Karpas-422 (cell line): ENCODE measurements around the gene NFAM1. TPM values are rescaled to one million over a fixed set of nuclear protein-coding genes. Genes with fewer than 3 reads are reported as not detected.

Experiments
- DNase-seq: peaks from one replicate; pipeline ENCODE4 v3.0.0-alpha.2; 2015
- H2AFZ ChIP-seq: fragments of 200-600 bp; sonication (generic); 2 replicates; pipeline ENCODE4 v1.6.1; 2014; ENCODE audit warnings: antibody characterized with exemption, low read length, mixed read lengths
- H3K27ac ChIP-seq: fragments of 200-600 bp; sonication (generic); 2 replicates; pipeline ENCODE4 v1.5.1; 2014; ENCODE audit warnings: mild to moderate bottlenecking, low read length, moderate library complexity
- H3K27me3 ChIP-seq: fragments of 200-600 bp; sonication (generic); 2 replicates; pipeline ENCODE4 v1.6.1; 2014; ENCODE audit warnings: low read length, mixed read lengths
- H3K36me3 ChIP-seq: fragments of 200-600 bp; sonication (generic); 2 replicates; pipeline ENCODE4 v1.6.1; 2014; ENCODE audit warnings: low read length, mixed read lengths; ENCODE audit not compliant: insufficient read depth
- H3K4me1 ChIP-seq: fragments of 200-600 bp; sonication (generic); 2 replicates; pipeline ENCODE4 v1.6.1; 2014; ENCODE audit warnings: mild to moderate bottlenecking, low read length, mixed read lengths
- H3K4me2 ChIP-seq: fragments of 200-600 bp; sonication (generic); 2 replicates; pipeline ENCODE4 v1.6.1; 2014; ENCODE audit warnings: low read length, low read depth, mild to moderate bottlenecking; ENCODE audit not compliant: poor library complexity, severe bottlenecking
- H3K4me3 ChIP-seq: fragments of 200-600 bp; sonication (generic); 2 replicates; pipeline ENCODE4 v1.5.1; 2014; ENCODE audit warnings: mild to moderate bottlenecking, antibody characterized with exemption, low read length, mixed read lengths
- H3K79me2 ChIP-seq: fragments of 200-600 bp; sonication (generic); 2 replicates; pipeline ENCODE4 v1.6.1; 2014; ENCODE audit warnings: mild to moderate bottlenecking, low read length, mixed read lengths
- H3K9ac ChIP-seq: fragments of 200-600 bp; sonication (generic); 2 replicates; pipeline ENCODE4 v1.6.0; 2014; ENCODE audit warnings: low read length
- H3K9me2 ChIP-seq: fragments of 200-600 bp; sonication (generic), shearing (Covaris generic); replicated peaks from 2 replicates; pipeline ENCODE4 v1.6.0; 2014; ENCODE audit warnings: mild to moderate bottlenecking, low read length, moderate library complexity; ENCODE audit not compliant: insufficient read depth
- H3K9me3 ChIP-seq: fragments of 300-700, 200-600 bp; sonication (generic); 2 replicates; pipeline ENCODE4 v1.6.1; 2014; ENCODE audit warnings: low read length, mixed read lengths
- H4K20me1 ChIP-seq: fragments of 200-600 bp; sonication (generic); 2 replicates; pipeline ENCODE4 v1.6.1; 2014; ENCODE audit warnings: mild to moderate bottlenecking, antibody characterized with exemption, low read length, low read depth; ENCODE audit not compliant: insufficient read depth
- total RNA-seq: library from RNA; depleted of rRNA; stranded (reverse); fragments of >200 nt; shearing (Covaris generic); gene quantifications from 2 replicates; pipeline ENCODE4 v1.2.3, GENCODE V29; 2014; ENCODE audit warnings: low replicate concordance

The NFAM1 gene
- total RNA-seq, 1 experiment from 2014 or later = not detected

GRCh38 chr22:42414565-42415303 lies 17.5 kb downstream of the NFAM1 start:
- no peaks in the 10 kb centered on the region for H3K27me3 ChIP-seq
- H3K4me3 ChIP-seq = no peak overlapping the region
- no peak overlapping the region for H3K9ac ChIP-seq
- no peaks in the 10 kb centered on the region for H3K36me3 ChIP-seq
- no peaks in the 10 kb centered on the region for H4K20me1 ChIP-seq
- H3K79me2 ChIP-seq = no peaks in the 10 kb centered on the region
- H2AFZ ChIP-seq = no peak overlapping the region
- H3K27ac ChIP-seq = no peak overlapping the region
- H3K4me2 ChIP-seq = no peak overlapping the region
- no peaks in the 10 kb centered on the region for H3K9me2 ChIP-seq
- no peaks in the 10 kb centered on the region for H3K9me3 ChIP-seq
- no peak for DNase-seq
- peaks cover 3% of the 10 kb centered on the region; the same call in 1 of the 2 replicates for H3K4me1 ChIP-seq

GRCh38 chr22:42414021-42414420 lies 18.2 kb downstream of the NFAM1 start:
- Histone ChIP-seq H3K4me3 (no peak overlapping the region), H3K4me1 (no peaks in the 10 kb centered on the region), H3K9me2 (no peaks in the 10 kb centered on the region), H3K36me3 (no peaks in the 10 kb centered on the region), H3K27ac (no peak overlapping the region), H2AFZ (no peak overlapping the region), H3K4me2 (no peak overlapping the region), H3K9ac (no peak overlapping the region), H3K9me3 (no peaks in the 10 kb centered on the region), H3K79me2 (no peaks in the 10 kb centered on the region), H4K20me1 (no peaks in the 10 kb centered on the region), H3K27me3 (no peaks in the 10 kb centered on the region)
- DNase-seq = no peak

DNA sequence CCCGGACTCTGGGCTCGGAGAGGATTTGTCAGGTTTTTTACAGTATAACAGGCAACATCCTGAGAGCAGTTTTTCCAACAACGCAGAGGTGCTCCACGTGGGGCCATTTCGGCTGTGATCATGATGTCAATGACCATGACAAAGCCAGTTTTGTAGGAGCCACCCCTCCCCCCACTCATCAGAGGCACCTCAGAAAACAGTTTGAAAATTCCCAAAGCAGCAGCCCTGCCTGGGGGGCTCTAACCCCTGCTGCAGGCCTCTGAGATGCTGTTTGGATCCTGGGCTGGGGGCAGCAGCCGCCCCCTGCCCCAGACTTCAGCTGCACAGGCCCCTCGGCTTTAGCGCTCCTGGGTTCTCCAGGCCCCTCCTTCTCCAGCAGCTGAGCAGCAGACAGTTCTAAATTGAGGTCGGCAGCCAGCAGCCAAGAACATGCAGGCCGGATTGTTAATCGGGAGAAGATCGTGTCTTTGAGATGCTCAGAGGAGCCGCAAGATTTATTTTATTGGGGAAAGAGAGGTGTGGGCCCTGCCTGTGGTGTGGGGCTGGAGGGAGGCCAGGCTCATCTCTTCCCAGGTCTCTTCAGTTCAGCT lies 19.4 kb downstream of the NFAM1 start:
- Histone ChIP-seq H4K20me1 (no peaks in the 10 kb centered on the region), H3K4me3 (no peak overlapping the region), H3K36me3 (no peaks in the 10 kb centered on the region), H3K27ac (no peak overlapping the region), H2AFZ (no peak overlapping the region), H3K27me3 (no peaks in the 10 kb centered on the region), H3K4me2 (no peak overlapping the region), H3K9me2 (no peaks in the 10 kb centered on the region), H3K9ac (no peak overlapping the region), H3K79me2 (no peaks in the 10 kb centered on the region), H3K4me1 (no peaks in the 10 kb centered on the region), H3K9me3 (no peaks in the 10 kb centered on the region)
- DNase-seq = no peak

DNA sequence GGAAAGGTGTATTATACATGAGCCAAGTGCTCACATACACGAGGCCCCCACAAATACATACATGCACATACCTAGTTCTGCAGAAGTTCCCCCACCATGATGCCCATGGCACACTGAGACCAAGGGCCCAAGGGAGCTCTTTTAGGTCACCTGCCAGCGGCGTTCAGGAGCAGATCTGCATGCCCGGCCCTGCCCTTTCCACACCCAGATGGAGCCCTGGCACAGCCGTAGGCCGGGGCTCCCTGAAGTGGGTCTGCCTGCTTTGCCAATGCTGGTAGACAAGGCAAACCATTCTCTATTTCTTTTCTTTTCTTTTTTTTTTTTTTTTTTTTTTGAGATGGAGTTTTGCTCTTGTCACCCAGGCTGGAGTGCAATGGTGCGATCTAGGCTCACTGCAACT lies 21.5 kb downstream of the NFAM1 start:
- Histone ChIP-seq H3K9me2 (no peaks in the 10 kb centered on the region), H3K4me2 (no peak overlapping the region), H4K20me1 (0 out of 2 replicates have a peak, but pooled peaks cover 5% of the 10 kb centered on the region), H3K9ac (no peak overlapping the region), H3K27ac (no peak overlapping the region), H3K4me1 (no peaks in the 10 kb centered on the region), H3K9me3 (no peaks in the 10 kb centered on the region), H3K4me3 (no peak overlapping the region), H3K36me3 (no peaks in the 10 kb centered on the region), H3K79me2 (no peaks in the 10 kb centered on the region), H3K27me3 (no peaks in the 10 kb centered on the region), H2AFZ (no peak overlapping the region)
- no peak for DNase-seq

- no peaks in the 10 kb centered on the region for H3K27me3 ChIP-seq
- no peak overlapping the region for H3K4me2 ChIP-seq
- H3K9ac ChIP-seq = no peak overlapping the region
- peaks cover under 1% of the 10 kb centered on the region; the same call in 1 of the 2 replicates for H3K4me1 ChIP-seq
- no peaks in the 10 kb centered on the region for H3K9me3 ChIP-seq
- H4K20me1 ChIP-seq = 0 out of 2 replicates have a peak, but pooled peaks cover 5% of the 10 kb centered on the region
- no peaks in the 10 kb centered on the region for H3K79me2 ChIP-seq
- no peak overlapping the region for H3K27ac ChIP-seq
- H3K4me3 ChIP-seq = no peak overlapping the region
- H2AFZ ChIP-seq = no peak overlapping the region
- no peaks in the 10 kb centered on the region for H3K36me3 ChIP-seq
- H3K9me2 ChIP-seq = no peaks in the 10 kb centered on the region
- DNase-seq = no peak
These were observed 23.2 kb downstream of the NFAM1 start for GRCh38 chr22:42408810-42409529.

GRCh38 chr22:42408276-42408675 lies 23.9 kb downstream of the NFAM1 start:
- peaks cover 8% of the 10 kb centered on the region for H3K4me1 ChIP-seq
- no peaks in the 10 kb centered on the region for H3K36me3 ChIP-seq
- no peaks in the 10 kb centered on the region for H3K27me3 ChIP-seq
- no peak overlapping the region for H3K4me2 ChIP-seq
- no peak overlapping the region for H3K9ac ChIP-seq
- H2AFZ ChIP-seq = no peak overlapping the region
- no peaks in the 10 kb centered on the region for H3K9me3 ChIP-seq
- no peak overlapping the region for H3K27ac ChIP-seq
- no peaks in the 10 kb centered on the region for H3K79me2 ChIP-seq
- 0 out of 2 replicates have a peak, but pooled peaks cover 5% of the 10 kb centered on the region for H4K20me1 ChIP-seq
- no peak overlapping the region for H3K4me3 ChIP-seq
- H3K9me2 ChIP-seq = no peaks in the 10 kb centered on the region
- no peak for DNase-seq

DNA sequence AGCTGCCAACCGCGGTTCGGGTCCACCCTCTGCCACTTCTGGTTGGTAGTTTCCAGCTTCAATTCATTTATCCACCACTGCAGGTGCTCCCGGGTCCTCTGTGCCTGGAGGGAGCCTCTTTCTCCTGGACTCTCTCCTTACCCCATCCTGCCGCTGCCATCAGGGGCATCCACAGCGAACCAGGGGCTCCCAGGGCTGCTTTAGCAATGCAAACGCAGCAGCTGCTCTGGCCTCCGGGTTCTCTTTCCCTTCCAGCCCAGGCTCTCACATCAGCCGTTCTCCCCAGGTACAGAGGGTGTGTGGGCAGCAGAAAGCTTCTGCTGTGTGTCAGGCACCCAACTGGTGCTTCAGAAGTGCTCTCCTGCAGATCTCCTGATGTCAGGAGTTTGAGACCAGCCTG lies 27.9 kb downstream of the NFAM1 start:
- H3K36me3 ChIP-seq = no peaks in the 10 kb centered on the region
- H3K27me3 ChIP-seq = no peaks in the 10 kb centered on the region
- no peak overlapping the region for H3K4me3 ChIP-seq
- peaks cover 19% of the 10 kb centered on the region for H3K4me1 ChIP-seq
- no peaks in the 10 kb centered on the region for H3K79me2 ChIP-seq
- no peak overlapping the region for H2AFZ ChIP-seq
- no peak overlapping the region for H3K27ac ChIP-seq
- H3K9me2 ChIP-seq = no peaks in the 10 kb centered on the region
- H4K20me1 ChIP-seq = peaks cover 5% of the 10 kb centered on the region; the same call in 1 of the 2 replicates
- H3K4me2 ChIP-seq = no peak overlapping the region
- DNase-seq = no peak
- H3K9me3 ChIP-seq = no peaks in the 10 kb centered on the region
- H3K9ac ChIP-seq = no peak overlapping the region
